GM20431 (cell line): ENCODE measurements around the gene NDUFS2.

ENCODE experiments used
- in situ Hi-C: fragments of 300-500 bp; cut with MseI, MboI; formaldehyde crosslinking; loops from one replicate; pipeline ENCODE4 v1.15.0; 2020; ENCODE audit warnings: low sequenced_read_pairs; ENCODE audit not compliant: unreplicated experiment

The NDUFS2 gene

GRCh38 chr1:161201836-161202712, at the start of gene NDUFS2:
Gene NDUFS2, plus strand, starts transcription at chr1:161202367. Its CDS starts 19 bp downstream, at chr1:161202386.
- in situ Hi-C loops = no loop called here

GRCh38 chr1:161153176-161153575, 49.0 kb upstream of the NDUFS2 start:
- in situ Hi-C loops = no loop called here

GRCh38 chr1:161153682-161154337, 48.4 kb upstream of the NDUFS2 start, which contains the start of gene UFC1:
Gene UFC1, plus strand, starts transcription at chr1:161153978. Its CDS starts 20 bp downstream, at chr1:161153998.
- in situ Hi-C loops = no loop called here

GRCh38 chr1:161157867-161158266, 44.3 kb upstream of the NDUFS2 start:
- in situ Hi-C loops = no loop called here

GRCh38 chr1:161158316-161159010, 43.7 kb upstream of the NDUFS2 start:
- in situ Hi-C loops = no loop called here

GRCh38 chr1:161159087-161159912, 42.9 kb upstream of the NDUFS2 start, which contains the start of gene USP21:
Gene USP21, plus strand, starts transcription at chr1:161159500. Its CDS starts 1,141 bp downstream, at chr1:161160641.
- in situ Hi-C loops = no loop called here

GRCh38 chr1:161159913-161160243, 42.3 kb upstream of the NDUFS2 start:
- in situ Hi-C loops = no loop called here

GRCh38 chr1:161160671-161161145, 41.5 kb upstream of the NDUFS2 start:
- in situ Hi-C loops = no loop called here

GRCh38 chr1:161161652-161162051, 40.5 kb upstream of the NDUFS2 start:
- in situ Hi-C loops = no loop called here

GRCh38 chr1:161162052-161162451, 40.1 kb upstream of the NDUFS2 start:
- in situ Hi-C loops = no loop called here

- in situ Hi-C loops = no loop called here
These were observed 39.4 kb upstream of the NDUFS2 start for GRCh38 chr1:161162806-161163205.

GRCh38 chr1:161163793-161164192, 38.4 kb upstream of the NDUFS2 start:
- in situ Hi-C loops = no loop called here

GRCh38 chr1:161164901-161165610, 37.1 kb upstream of the NDUFS2 start:
- in situ Hi-C loops = no loop called here

- in situ Hi-C loops = no loop called here
These were observed 36.2 kb upstream of the NDUFS2 start, which contains the start of gene PPOX for GRCh38 chr1:161165742-161166668. Gene PPOX, plus strand, starts transcription at chr1:161166426. Its CDS starts 422 bp downstream, at chr1:161166848.

- in situ Hi-C loops = no loop called here
These were observed 35.3 kb upstream of the NDUFS2 start for GRCh38 chr1:161166669-161167548.

- in situ Hi-C loops = no loop called here
These were observed 33.3 kb upstream of the NDUFS2 start for GRCh38 chr1:161168906-161169305.

- in situ Hi-C loops = no loop called here
These were observed 31.0 kb upstream of the NDUFS2 start for GRCh38 chr1:161171191-161171590.
